ENCODE data around the gene PPP1R3E. TPM values are rescaled to one million over a fixed set of nuclear protein-coding genes. Genes with fewer than 3 reads are reported as not detected.

Gene PPP1R3E
- total and polyA plus RNA-seq, 2 of the 13 experiments (the other 11 are each of a cell fraction or from before 2014, with no cell fraction given) = 16.5 to 26.5 TPM

GRCh38 chr14:23299986-23300686, 2.5 kb downstream of the PPP1R3E start:
- H4K20me1 ChIP-seq (ENCODE audit: insufficient read depth, low read length) = no peaks in the 10 kb centered on the region
- CTCF ChIA-PET (ENCODE audit: low intra/inter-chr PET ratio, low total read pairs) = interaction anchor here (1.0 to 2.4 kb wide), 5 partner anchors 21 to 230 kb away, joined by 3 to 17 read pairs (median 3); no protein-coding TSS in a partner anchor
- POLR2A ChIA-PET = interaction anchor here (0.6 to 18.7 kb wide), 16 partner anchors 10 to 318 kb away, joined by 3 to 1053 read pairs (median 8); partner anchors contain the start of genes ACIN1, AJUBA, AP1G2 and C14orf119
- peak overlapping the region; percentile 80 for H3K9ac ChIP-seq (ENCODE audit: insufficient read depth, low read depth, low read length)
- no peak for ATAC-seq
- in situ Hi-C loops (cut with HindIII; ENCODE audit: extremely low pct_ligation_motif_present, low pct_unique_long_range_greater_than_20kb) = loop anchor here (5.0 to 25.0 kb wide), 2 partner anchors 38 to 837 kb away; partner anchors contain the start of genes EMC9, FITM1, PSME1 and PSME2
- H3K9me3 ChIP-seq (ENCODE audit: low read length) = no peaks in the 10 kb centered on the region
- DNase-seq (ENCODE audit: low spot score) = no peak
- H2AFZ ChIP-seq (ENCODE audit: low read length) = no peak overlapping the region
- BruUV-seq (replicated peaks) = no TSS peak
- peak overlapping the region; percentile 65 to 88 (median 75) for H3K4me3 ChIP-seq (replicated peaks in 1 of 3; ENCODE audit: insufficient read depth in 1 of 3, low read depth in 2 of 3, low read length in 3 of 3)
- intact Hi-C loops (cut with micrococcal nuclease; ENCODE audit: unreplicated experiment) = loop anchor here (1.0 to 10.0 kb wide), 5 partner anchors 35 to 995 kb away; partner anchors contain the start of genes AJUBA, DCAF11, DHRS1 and NOP9
- peaks cover 48% of the 10 kb centered on the region for H3K4me1 ChIP-seq (ENCODE audit: insufficient read depth, low read length)
- no peak for FAIRE-seq
- H3K27ac ChIP-seq (ENCODE audit: extremely low read length, insufficient read depth, low read length) = peak overlapping the region; percentile 91
- peak overlapping the region; percentile 99 for H3K4me2 ChIP-seq (ENCODE audit: low read depth, low read length)
- no peaks in the 10 kb centered on the region; a peak in 1 of 5 replicates for H3K27me3 ChIP-seq (ENCODE audit: control insufficient read depth in 1 of 2, insufficient read depth in 2 of 2, low read length in 2 of 2)
- WGBS (ENCODE audit: low lambda C conversion rate) = 91% methylated on average over 10 of the region's 10 CpGs
- peaks cover 3% of the 10 kb centered on the region in 2 experiments; a peak in 1 of 5 replicates for H3K36me3 ChIP-seq (replicated peaks in 1 of 2; ENCODE audit: control insufficient read depth in 1 of 2, insufficient read depth in 2 of 2, low read length in 2 of 2)
- peaks cover 4% of the 10 kb centered on the region for H3K79me2 ChIP-seq (ENCODE audit: insufficient read depth, low read length)
- TF ChIP-seq ZNF850 (CRISPR knock-in tag; conservative IDR thresholded peaks at IDR 0.05) (no peak), ZSCAN12 (CRISPR knock-in tag; IDR thresholded peaks at IDR 0.05) (0 out of 2 replicates have a peak, but pooled peaks have one; percentile 14), POLR2A (IDR thresholded peaks at IDR 0.05; ENCODE audit: insufficient read depth in 1 of 2, low read depth in 2 of 2, low read length in 2 of 2) (no peak), KAT7 (CRISPR knock-in tag; IDR thresholded peaks at IDR 0.05; ENCODE audit: borderline replicate concordance) (0 out of 2 replicates have a peak, but pooled peaks have one; percentile 18), ZNF770 (CRISPR knock-in tag; IDR thresholded peaks at IDR 0.05) (no peak), ZNF34 (CRISPR knock-in tag; IDR thresholded peaks at IDR 0.05; ENCODE audit: borderline replicate concordance) (no peak), SRSF4 (IDR thresholded peaks at IDR 0.05; ENCODE audit: low read depth, low read length, poor library complexity, severe bottlenecking) (no peak), TCF7 (IDR thresholded peaks at IDR 0.05; ENCODE audit: low read depth) (no peak), SMARCC2 (IDR thresholded peaks at IDR 0.05) (no peak)
- TF ChIP-seq, protein P1, sequence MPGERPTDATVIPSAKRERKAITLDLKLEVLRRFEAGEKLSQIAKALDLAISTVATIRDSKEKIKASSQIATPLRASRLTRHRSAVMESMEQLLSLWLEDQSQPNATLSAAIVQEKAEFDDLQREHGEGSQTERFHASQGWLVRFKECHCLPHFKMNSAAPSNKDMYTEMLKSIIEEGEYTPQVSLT (CRISPR knock-in tag; IDR thresholded peaks at IDR 0.05; ENCODE audit: borderline replicate concordance, low read depth) = no peak
- TF ChIP-seq, protein P2, sequence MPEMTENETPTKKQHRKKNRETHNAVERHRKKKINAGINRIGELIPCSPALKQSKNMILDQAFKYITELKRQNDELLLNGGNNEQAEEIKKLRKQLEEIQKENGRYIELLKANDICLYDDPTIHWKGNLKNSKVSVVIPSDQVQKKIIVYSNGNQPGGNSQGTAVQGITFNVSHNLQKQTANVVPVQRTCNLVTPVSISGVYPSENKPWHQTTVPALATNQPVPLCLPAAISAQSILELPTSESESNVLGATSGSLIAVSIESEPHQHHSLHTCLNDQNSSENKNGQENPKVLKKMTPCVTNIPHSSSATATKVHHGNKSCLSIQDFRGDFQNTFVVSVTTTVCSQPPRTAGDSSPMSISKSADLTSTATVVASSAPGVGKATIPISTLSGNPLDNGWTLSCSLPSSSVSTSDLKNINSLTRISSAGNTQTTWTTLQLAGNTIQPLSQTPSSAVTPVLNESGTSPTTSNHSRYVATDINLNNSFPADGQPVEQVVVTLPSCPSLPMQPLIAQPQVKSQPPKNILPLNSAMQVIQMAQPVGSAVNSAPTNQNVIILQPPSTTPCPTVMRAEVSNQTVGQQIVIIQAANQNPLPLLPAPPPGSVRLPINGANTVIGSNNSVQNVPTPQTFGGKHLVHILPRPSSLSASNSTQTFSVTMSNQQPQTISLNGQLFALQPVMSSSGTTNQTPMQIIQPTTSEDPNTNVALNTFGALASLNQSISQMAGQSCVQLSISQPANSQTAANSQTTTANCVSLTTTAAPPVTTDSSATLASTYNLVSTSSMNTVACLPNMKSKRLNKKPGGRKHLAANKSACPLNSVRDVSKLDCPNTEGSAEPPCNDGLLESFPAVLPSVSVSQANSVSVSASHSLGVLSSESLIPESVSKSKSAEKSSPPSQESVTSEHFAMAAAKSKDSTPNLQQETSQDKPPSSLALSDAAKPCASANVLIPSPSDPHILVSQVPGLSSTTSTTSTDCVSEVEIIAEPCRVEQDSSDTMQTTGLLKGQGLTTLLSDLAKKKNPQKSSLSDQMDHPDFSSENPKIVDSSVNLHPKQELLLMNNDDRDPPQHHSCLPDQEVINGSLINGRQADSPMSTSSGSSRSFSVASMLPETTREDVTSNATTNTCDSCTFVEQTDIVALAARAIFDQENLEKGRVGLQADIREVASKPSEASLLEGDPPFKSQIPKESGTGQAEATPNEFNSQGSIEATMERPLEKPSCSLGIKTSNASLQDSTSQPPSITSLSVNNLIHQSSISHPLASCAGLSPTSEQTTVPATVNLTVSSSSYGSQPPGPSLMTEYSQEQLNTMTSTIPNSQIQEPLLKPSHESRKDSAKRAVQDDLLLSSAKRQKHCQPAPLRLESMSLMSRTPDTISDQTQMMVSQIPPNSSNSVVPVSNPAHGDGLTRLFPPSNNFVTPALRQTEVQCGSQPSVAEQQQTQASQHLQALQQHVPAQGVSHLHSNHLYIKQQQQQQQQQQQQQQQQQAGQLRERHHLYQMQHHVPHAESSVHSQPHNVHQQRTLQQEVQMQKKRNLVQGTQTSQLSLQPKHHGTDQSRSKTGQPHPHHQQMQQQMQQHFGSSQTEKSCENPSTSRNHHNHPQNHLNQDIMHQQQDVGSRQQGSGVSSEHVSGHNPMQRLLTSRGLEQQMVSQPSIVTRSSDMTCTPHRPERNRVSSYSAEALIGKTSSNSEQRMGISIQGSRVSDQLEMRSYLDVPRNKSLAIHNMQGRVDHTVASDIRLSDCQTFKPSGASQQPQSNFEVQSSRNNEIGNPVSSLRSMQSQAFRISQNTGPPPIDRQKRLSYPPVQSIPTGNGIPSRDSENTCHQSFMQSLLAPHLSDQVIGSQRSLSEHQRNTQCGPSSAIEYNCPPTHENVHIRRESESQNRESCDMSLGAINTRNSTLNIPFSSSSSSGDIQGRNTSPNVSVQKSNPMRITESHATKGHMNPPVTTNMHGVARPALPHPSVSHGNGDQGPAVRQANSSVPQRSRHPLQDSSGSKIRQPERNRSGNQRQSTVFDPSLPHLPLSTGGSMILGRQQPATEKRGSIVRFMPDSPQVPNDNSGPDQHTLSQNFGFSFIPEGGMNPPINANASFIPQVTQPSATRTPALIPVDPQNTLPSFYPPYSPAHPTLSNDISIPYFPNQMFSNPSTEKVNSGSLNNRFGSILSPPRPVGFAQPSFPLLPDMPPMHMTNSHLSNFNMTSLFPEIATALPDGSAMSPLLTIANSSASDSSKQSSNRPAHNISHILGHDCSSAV (CRISPR knock-in tag; IDR thresholded peaks at IDR 0.05; ENCODE audit: borderline replicate concordance) = 0 out of 2 replicates have a peak, but pooled peaks have one; percentile 31
